Measurements from ENCODE around the gene GLYATL1. TPM values are rescaled to one million over a fixed set of nuclear protein-coding genes. Genes with fewer than 3 reads are reported as not detected.

The GLYATL1 gene
- total and polyA plus RNA-seq, 2 donors (not counting 1 experiment from before 2014, with no cell fraction given): 0.33 to 0.51 TPM

- H4K20me1 ChIP-seq (ENCODE audit: control insufficient read depth, extremely low read depth, insufficient read depth, low read length): no peaks in the 10 kb centered on the region
- H3K4me1 ChIP-seq (ENCODE audit: control insufficient read depth, extremely low read depth, insufficient read depth, low read length): no peaks in the 10 kb centered on the region
- no peak overlapping the region for H3K4me3 ChIP-seq (replicated peaks in 1 of 4; ENCODE audit: control extremely low read depth in 1 of 4, insufficient read depth in 1 of 4, low read depth in 3 of 4, low read length in 4 of 4)
- H3K27me3 ChIP-seq (ENCODE audit: control insufficient read depth, insufficient read depth, low read length): no peaks in the 10 kb centered on the region
- H2AFZ ChIP-seq (ENCODE audit: low read length): no peak overlapping the region
- H3K4me2 ChIP-seq (ENCODE audit: extremely low read depth, insufficient read depth, low read length): no peak overlapping the region
- no peaks in the 10 kb centered on the region for H3K9me3 ChIP-seq (ENCODE audit: control insufficient read depth, insufficient read depth, low read depth, low read length)
- H3K79me2 ChIP-seq (ENCODE audit: control insufficient read depth, insufficient read depth, low read length): no peaks in the 10 kb centered on the region
- H3K36me3 ChIP-seq (ENCODE audit: control insufficient read depth, insufficient read depth, low read length): no peaks in the 10 kb centered on the region
- no peak for DNase-seq (ENCODE audit: low read depth in 2 of 2)
- H3K27ac ChIP-seq (ENCODE audit: insufficient read depth, low read length): no peak overlapping the region
- TF ChIP-seq CTCF (conservative IDR thresholded peaks at IDR 0.05 in 1 of 2, IDR thresholded peaks at IDR 0.05 in 1 of 2; ENCODE audit: low read depth in 1 of 2, low read length in 2 of 2) (no peak), EZH2 (IDR thresholded peaks at IDR 0.05; ENCODE audit: low read length, missing control alignments) (no peak)
- H3K9ac ChIP-seq (ENCODE audit: insufficient read depth, low read length): no peak overlapping the region
These were observed 39.9 kb downstream of the GLYATL1 start for GRCh38 chr11:58979222-58979621.

- H3K27me3 ChIP-seq (ENCODE audit: control insufficient read depth, insufficient read depth, low read length): no peaks in the 10 kb centered on the region
- TF ChIP-seq CTCF (conservative IDR thresholded peaks at IDR 0.05 in 1 of 2, IDR thresholded peaks at IDR 0.05 in 1 of 2; ENCODE audit: low read depth in 1 of 2, low read length in 2 of 2): no peak
- TF ChIP-seq EZH2 (IDR thresholded peaks at IDR 0.05; ENCODE audit: low read length, missing control alignments): no peak
- H3K4me1 ChIP-seq (ENCODE audit: control insufficient read depth, extremely low read depth, insufficient read depth, low read length): no peaks in the 10 kb centered on the region
- DNase-seq (ENCODE audit: low read depth in 2 of 2): no peak
- H3K4me2 ChIP-seq (ENCODE audit: extremely low read depth, insufficient read depth, low read length): no peak overlapping the region
- H3K9me3 ChIP-seq (ENCODE audit: control insufficient read depth, insufficient read depth, low read depth, low read length): no peaks in the 10 kb centered on the region
- no peak overlapping the region for H3K4me3 ChIP-seq (replicated peaks in 1 of 4; ENCODE audit: control extremely low read depth in 1 of 4, insufficient read depth in 1 of 4, low read depth in 3 of 4, low read length in 4 of 4)
- no peak overlapping the region for H2AFZ ChIP-seq (ENCODE audit: low read length)
- H3K27ac ChIP-seq (ENCODE audit: insufficient read depth, low read length): no peak overlapping the region
- H3K36me3 ChIP-seq (ENCODE audit: control insufficient read depth, insufficient read depth, low read length): no peaks in the 10 kb centered on the region
- no peaks in the 10 kb centered on the region for H3K79me2 ChIP-seq (ENCODE audit: control insufficient read depth, insufficient read depth, low read length)
- H3K9ac ChIP-seq (ENCODE audit: insufficient read depth, low read length): no peak overlapping the region
- no peaks in the 10 kb centered on the region for H4K20me1 ChIP-seq (ENCODE audit: control insufficient read depth, extremely low read depth, insufficient read depth, low read length)
These were observed 41.0 kb downstream of the GLYATL1 start for GRCh38 chr11:58980159-58980843.

GRCh38 chr11:58992489-58992888 lies 53.2 kb downstream of the GLYATL1 start:
- Histone ChIP-seq H2AFZ (ENCODE audit: low read length) (no peak overlapping the region), H4K20me1 (ENCODE audit: control insufficient read depth, extremely low read depth, insufficient read depth, low read length) (no peaks in the 10 kb centered on the region), H3K79me2 (ENCODE audit: control insufficient read depth, insufficient read depth, low read length) (no peaks in the 10 kb centered on the region), H3K9me3 (ENCODE audit: control insufficient read depth, insufficient read depth, low read depth, low read length) (no peaks in the 10 kb centered on the region), H3K4me1 (ENCODE audit: control insufficient read depth, extremely low read depth, insufficient read depth, low read length) (no peaks in the 10 kb centered on the region), H3K27ac (ENCODE audit: insufficient read depth, low read length) (no peak overlapping the region), H3K9ac (ENCODE audit: insufficient read depth, low read length) (no peak overlapping the region), H3K27me3 (ENCODE audit: control insufficient read depth, insufficient read depth, low read length) (no peaks in the 10 kb centered on the region), H3K4me2 (ENCODE audit: extremely low read depth, insufficient read depth, low read length) (no peak overlapping the region), H3K36me3 (ENCODE audit: control insufficient read depth, insufficient read depth, low read length) (no peaks in the 10 kb centered on the region), H3K4me3 (replicated peaks in 1 of 4; ENCODE audit: control extremely low read depth in 1 of 4, insufficient read depth in 1 of 4, low read depth in 3 of 4, low read length in 4 of 4) (no peak overlapping the region)
- no peak for TF ChIP-seq CTCF (conservative IDR thresholded peaks at IDR 0.05 in 1 of 2, IDR thresholded peaks at IDR 0.05 in 1 of 2; ENCODE audit: low read depth in 1 of 2, low read length in 2 of 2)
- no peak for TF ChIP-seq EZH2 (IDR thresholded peaks at IDR 0.05; ENCODE audit: low read length, missing control alignments)
- DNase-seq (ENCODE audit: low read depth in 2 of 2): no peak

Measured in fibroblast of lung (primary cell).